WTC11 (cell line): ENCODE measurements around the gene SQOR.

Experiments used
- ATF1 ChIP-seq: sonication (generic); formaldehyde crosslinking; IDR thresholded peaks from 2 replicates; pipeline ENCODE4 v1.8.1; 2023; ENCODE audit warnings: mild to moderate bottlenecking, moderate library complexity, missing genetic modification reagents
- MLX ChIP-seq: sonication (generic); formaldehyde crosslinking; IDR thresholded peaks from 2 replicates; pipeline ENCODE4 v1.8.1; 2023; ENCODE audit warnings: mild to moderate bottlenecking, missing genetic modification reagents, moderate library complexity
- NR1H2 ChIP-seq: sonication (generic); formaldehyde crosslinking; IDR thresholded peaks from 2 replicates; pipeline ENCODE4 v1.9.0; 2021; ENCODE audit warnings: mild to moderate bottlenecking, moderate library complexity, missing genetic modification reagents
- OVOL2 ChIP-seq: fragments of 250-450 bp; sonication (Bioruptor Pico); IDR thresholded peaks from 2 replicates; pipeline ENCODE4 v1.9.0; 2021; ENCODE audit warnings: mild to moderate bottlenecking, borderline replicate concordance
- ZNF416 ChIP-seq: fragments of 250-450 bp; sonication (Bioruptor Pico); IDR thresholded peaks from 2 replicates; pipeline ENCODE4 v1.9.0; 2021; ENCODE audit warnings: mild to moderate bottlenecking, inconsistent platforms
- TF ChIP-seq, protein P1 (sequence below): fragments of 200-600 bp; IDR thresholded peaks from 2 replicates; pipeline ENCODE4 v1.8.0; 2022; ENCODE audit warnings: antibody characterized with exemption
- TF ChIP-seq, protein P2 (sequence below): sonication (generic); formaldehyde crosslinking; IDR thresholded peaks from 2 replicates; pipeline ENCODE4 v1.8.1; 2022; ENCODE audit warnings: low read depth, missing genetic modification reagents, borderline replicate concordance

GRCh38 chr15:45589256-45589655, 45.6 kb upstream of the SQOR start:
- no peak for TF ChIP-seq MLX (CRISPR knock-in tag)
- TF ChIP-seq NR1H2 (CRISPR knock-in tag): no peak
- TF ChIP-seq, protein P1, sequence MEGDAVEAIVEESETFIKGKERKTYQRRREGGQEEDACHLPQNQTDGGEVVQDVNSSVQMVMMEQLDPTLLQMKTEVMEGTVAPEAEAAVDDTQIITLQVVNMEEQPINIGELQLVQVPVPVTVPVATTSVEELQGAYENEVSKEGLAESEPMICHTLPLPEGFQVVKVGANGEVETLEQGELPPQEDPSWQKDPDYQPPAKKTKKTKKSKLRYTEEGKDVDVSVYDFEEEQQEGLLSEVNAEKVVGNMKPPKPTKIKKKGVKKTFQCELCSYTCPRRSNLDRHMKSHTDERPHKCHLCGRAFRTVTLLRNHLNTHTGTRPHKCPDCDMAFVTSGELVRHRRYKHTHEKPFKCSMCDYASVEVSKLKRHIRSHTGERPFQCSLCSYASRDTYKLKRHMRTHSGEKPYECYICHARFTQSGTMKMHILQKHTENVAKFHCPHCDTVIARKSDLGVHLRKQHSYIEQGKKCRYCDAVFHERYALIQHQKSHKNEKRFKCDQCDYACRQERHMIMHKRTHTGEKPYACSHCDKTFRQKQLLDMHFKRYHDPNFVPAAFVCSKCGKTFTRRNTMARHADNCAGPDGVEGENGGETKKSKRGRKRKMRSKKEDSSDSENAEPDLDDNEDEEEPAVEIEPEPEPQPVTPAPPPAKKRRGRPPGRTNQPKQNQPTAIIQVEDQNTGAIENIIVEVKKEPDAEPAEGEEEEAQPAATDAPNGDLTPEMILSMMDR: no peak
- no peak for TF ChIP-seq ZNF416 (CRISPR knock-in tag)
- no peak for TF ChIP-seq ATF1 (CRISPR knock-in tag)
- no peak for TF ChIP-seq OVOL2 (CRISPR knock-in tag)
- TF ChIP-seq, protein P2, sequence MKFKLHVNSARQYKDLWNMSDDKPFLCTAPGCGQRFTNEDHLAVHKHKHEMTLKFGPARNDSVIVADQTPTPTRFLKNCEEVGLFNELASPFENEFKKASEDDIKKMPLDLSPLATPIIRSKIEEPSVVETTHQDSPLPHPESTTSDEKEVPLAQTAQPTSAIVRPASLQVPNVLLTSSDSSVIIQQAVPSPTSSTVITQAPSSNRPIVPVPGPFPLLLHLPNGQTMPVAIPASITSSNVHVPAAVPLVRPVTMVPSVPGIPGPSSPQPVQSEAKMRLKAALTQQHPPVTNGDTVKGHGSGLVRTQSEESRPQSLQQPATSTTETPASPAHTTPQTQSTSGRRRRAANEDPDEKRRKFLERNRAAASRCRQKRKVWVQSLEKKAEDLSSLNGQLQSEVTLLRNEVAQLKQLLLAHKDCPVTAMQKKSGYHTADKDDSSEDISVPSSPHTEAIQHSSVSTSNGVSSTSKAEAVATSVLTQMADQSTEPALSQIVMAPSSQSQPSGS (CRISPR knock-in tag): no peak
